GM18951 (cell line): ENCODE results near the gene CDC42BPA.

Experiments used
- POLR2A ChIP-seq: IDR thresholded peaks from 4 replicates; pipeline ENCODE4 v1.6.1; 2011; ENCODE audit warnings: mild to moderate bottlenecking; ENCODE audit not compliant: insufficient read length, insufficient read depth; ENCODE audit errors: extremely low read depth
- in situ Hi-C: fragments of 300-500 bp; cut with MboI; formaldehyde crosslinking; loops from one replicate; pipeline ENCODE4 v1.12.0; 2022; ENCODE audit warnings: low sequenced_read_pairs, mixed read lengths, inconsistent platforms; ENCODE audit not compliant: unreplicated experiment

The CDC42BPA gene

DNA sequence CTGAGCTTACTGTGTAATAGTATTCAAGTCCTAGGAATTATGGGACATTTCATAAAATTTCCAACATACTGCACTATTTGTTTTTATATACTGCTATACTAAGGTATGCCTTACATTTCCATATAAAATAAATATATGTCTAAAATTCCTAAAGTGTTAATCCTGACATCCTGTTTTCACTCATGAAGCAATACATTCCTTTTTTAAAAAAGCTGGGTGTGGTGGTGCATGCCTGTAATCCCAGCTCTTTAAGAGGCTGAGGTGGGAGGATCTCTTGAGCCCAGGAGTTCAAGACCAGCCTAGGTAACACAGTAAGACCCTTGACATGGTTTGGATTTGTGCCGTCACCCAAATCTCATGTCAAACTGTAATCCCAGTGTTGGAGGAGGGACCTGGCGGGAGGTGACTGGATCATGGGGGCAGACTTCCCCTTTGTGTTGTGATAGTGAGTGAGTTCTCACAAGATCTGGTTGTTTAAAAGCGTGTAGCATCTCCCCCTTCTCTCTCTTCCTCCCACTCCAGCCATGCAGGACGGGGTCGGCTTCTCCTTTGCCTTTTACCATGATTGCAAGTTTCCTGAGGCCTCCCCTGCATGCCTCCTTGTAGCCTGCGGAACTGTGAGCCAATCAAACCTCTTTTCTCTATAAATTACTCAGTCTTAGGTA lies 5.8 kb downstream of the CDC42BPA start:
- in situ Hi-C loops: no loop called here
- no peak for TF ChIP-seq POLR2A

- in situ Hi-C loops: no loop called here
- no peak for TF ChIP-seq POLR2A
Measured at GRCh38 chr1:227311389-227312001, 6.8 kb downstream of the CDC42BPA start.

GRCh38 chr1:227308367-227309336 lies 9.6 kb downstream of the CDC42BPA start:
- TF ChIP-seq POLR2A: no peak
- in situ Hi-C loops: no loop called here

- in situ Hi-C loops: no loop called here
- TF ChIP-seq POLR2A: no peak
Measured at GRCh38 chr1:227306689-227307088, 11.6 kb downstream of the CDC42BPA start.

GRCh38 chr1:227305894-227306626 lies 12.2 kb downstream of the CDC42BPA start:
- no peak for TF ChIP-seq POLR2A
- in situ Hi-C loops: no loop called here

- TF ChIP-seq POLR2A: no peak
- in situ Hi-C loops: no loop called here
Measured at GRCh38 chr1:227304665-227305064, 13.6 kb downstream of the CDC42BPA start.

- in situ Hi-C loops: no loop called here
- TF ChIP-seq POLR2A: no peak
Measured at GRCh38 chr1:227303662-227304061, 14.6 kb downstream of the CDC42BPA start.

- in situ Hi-C loops: no loop called here
- TF ChIP-seq POLR2A: no peak
Measured at GRCh38 chr1:227300682-227301081, 17.6 kb downstream of the CDC42BPA start.

DNA sequence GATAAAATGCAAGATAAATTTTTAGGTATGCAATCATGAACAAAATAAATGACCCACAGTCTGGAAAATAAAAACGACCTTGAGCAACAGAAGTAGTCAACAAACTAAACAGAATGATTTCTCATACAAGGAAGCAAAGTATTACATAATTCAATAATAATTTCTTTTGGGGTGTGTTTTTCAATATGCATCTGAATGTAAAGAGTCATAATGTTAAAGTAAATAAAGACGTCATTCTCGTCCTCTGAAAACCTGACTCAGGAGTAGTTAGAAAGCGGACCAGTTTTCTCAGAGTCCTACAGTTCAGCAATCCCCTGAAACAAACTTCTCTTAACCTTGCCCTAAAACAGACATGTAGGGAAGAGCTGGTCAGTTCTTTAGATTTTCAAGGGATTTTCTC lies 18.6 kb downstream of the CDC42BPA start:
- in situ Hi-C loops: no loop called here

DNA sequence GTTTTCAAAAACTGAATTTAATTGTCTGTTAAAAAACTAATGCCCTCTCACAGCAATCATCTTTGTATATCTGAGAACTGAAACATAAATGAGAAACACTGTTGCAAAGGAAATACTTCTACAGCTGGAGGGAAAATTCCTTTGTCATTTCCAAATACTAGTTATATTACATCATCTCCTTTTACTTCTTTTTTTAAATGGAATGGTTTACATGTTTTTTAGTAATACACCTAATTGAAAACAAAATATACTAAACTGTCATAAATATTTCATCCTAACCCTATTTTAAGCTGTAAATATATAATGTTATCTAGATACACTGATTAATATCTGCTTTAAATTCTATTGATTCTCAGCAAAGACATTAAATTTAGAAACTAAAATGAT lies 19.1 kb downstream of the CDC42BPA start:
- no peak for TF ChIP-seq POLR2A
- in situ Hi-C loops: no loop called here

More for the DNA sequence above, 18.6 kb downstream of the CDC42BPA start:
- TF ChIP-seq POLR2A: no peak

DNA sequence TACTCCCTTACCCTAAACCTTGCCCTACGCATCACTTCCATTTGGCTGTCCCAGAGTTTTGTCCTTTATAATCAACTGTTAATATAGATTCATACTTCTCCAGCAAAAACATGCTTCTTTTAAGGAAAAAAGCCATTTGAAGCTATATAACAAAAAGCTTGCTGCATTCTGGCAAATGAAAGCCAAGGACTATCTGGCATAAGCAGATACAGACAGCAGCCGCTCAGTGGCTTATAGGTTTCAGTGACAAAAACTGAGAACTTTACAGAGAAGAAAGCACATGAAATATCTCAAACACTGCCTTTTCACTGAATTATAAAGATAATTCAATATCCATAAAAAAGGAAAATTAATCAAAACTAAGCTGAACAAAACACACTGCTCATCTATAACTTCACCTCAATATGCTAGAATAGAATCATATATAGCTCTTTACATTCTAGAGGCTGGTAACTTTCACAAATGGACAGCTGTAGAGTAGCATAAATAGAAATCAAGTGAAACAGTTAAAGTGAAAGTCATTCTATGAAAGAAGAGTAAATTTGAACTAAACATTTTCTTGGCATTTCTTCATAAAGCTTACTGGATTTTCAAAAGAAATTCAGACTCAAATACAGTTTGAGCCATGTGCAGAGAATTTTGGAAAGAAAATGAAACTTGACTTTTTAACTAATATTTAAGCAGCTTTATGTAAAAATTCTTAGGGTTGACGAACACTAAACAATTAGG lies 19.6 kb downstream of the CDC42BPA start:
- in situ Hi-C loops: no loop called here

DNA sequence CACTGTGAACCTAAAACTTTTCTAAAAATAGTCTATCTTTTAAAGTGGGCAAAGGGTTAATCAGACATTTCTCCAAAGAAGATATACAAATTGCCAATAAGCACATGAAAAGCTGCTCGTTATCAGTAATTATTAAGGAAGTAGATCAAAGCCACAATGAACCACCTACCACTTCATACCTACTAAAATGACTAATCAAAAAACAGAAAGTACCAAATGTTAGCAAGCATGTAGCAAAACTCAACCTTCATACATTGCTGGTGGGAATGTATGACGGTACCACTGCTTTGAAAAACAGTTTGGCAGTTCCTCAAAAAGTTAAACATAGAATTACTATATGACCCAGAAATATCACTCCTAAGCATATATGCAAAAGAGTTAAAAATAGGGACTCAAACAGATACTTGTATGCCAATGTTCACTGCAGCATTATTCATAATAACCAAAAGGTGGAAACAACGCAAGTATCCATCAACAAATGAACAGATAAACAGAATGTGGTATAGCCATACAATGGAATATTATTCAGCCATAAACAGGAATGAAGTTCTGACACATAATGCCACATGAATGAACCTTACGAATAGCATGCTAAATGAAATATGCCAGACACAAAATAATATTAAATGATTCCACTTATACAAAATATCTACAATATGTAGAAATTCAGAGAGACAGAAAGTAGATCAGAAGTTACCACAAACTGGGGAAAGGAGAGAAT lies 21.1 kb downstream of the CDC42BPA start:
- in situ Hi-C loops: no loop called here
- TF ChIP-seq POLR2A: no peak

More for the DNA sequence above, 19.6 kb downstream of the CDC42BPA start:
- TF ChIP-seq POLR2A: no peak
